Articular chondrocyte of knee joint (primary cell): ENCODE data around the gene AGPAT3. TPM values are rescaled to one million over a fixed set of nuclear protein-coding genes. Genes with fewer than 3 reads are reported as not detected.

ENCODE experiments used
- small RNA-seq: library from RNA; depleted of rRNA; stranded (forward); fragments of <200 nt; gene quantifications from one replicate; pipeline ENCODE3, GENCODE V24; 2012
- total RNA-seq: library from RNA; depleted of rRNA; stranded (reverse); fragments of >200 nt; gene quantifications from 2 replicates; pipeline ENCODE4 v1.2.3, GENCODE V29; 2012

The AGPAT3 gene, protein sequence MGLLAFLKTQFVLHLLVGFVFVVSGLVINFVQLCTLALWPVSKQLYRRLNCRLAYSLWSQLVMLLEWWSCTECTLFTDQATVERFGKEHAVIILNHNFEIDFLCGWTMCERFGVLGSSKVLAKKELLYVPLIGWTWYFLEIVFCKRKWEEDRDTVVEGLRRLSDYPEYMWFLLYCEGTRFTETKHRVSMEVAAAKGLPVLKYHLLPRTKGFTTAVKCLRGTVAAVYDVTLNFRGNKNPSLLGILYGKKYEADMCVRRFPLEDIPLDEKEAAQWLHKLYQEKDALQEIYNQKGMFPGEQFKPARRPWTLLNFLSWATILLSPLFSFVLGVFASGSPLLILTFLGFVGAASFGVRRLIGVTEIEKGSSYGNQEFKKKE
- 45.9 and 47.1 TPM in 2 replicates for total RNA-seq

DNA sequence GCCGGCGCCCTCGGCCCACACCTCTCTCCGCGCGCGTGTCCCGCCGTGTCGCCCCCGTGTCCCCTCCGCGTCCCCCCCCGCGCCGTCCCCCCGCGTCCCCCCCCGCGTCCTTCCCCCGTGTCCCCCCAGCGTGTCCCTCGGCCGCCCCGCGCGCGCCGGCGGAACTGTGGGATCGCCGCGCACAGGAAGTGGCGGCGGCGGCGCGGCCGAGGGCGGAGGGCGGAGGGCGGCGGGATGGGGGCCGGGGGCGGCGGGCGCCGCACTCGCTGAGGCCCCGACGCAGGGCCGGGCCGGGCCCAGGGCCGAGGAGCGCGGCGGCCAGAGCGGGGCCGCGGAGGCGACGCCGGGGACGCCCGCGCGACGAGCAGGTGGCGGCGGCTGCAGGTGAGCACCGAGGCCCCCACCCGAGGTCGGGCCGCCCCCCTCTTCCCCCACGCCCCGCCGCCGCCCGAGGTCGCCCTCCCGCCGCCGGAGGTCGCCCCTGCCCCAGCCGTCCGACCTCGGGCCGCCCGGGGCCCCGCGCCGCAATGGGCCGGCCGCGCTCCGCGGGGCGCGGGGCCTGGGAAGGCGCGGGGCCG is at the start of gene AGPAT3:
Gene AGPAT3, plus strand, starts transcription at position 262 of the 578 bp plus-strand sequence. CDS start 94,459 bp downstream, outside the sequence.

GRCh38 chr21:44011579-44012473 is 146.8 kb downstream of the AGPAT3 start, which contains the start of gene TRAPPC10:
Gene TRAPPC10, plus strand, starts transcription at chr21:44012309. Its CDS starts 185 bp downstream, at chr21:44012494.

Small RNA genes within 50 kb of the gene (small RNA-seq; reads per million reads assigned to genes)
- gene RNU6-1150P: not detected
- not detected for gene RNU6-859P

Other genes starting within 250 kb of the AGPAT3 start
- 2.0 and 2.4 TPM in 2 replicates for gene HSF2BP, start 205.7 kb upstream of the AGPAT3 start, total RNA-seq
- gene RRP1B, start 205.7 kb upstream of the AGPAT3 start, total RNA-seq: 25.8 and 28.2 TPM in 2 replicates
- 112 and 137 TPM in 2 replicates for gene PDXK, start 146.1 kb upstream of the AGPAT3 start, total RNA-seq
- 14.6 and 22.1 TPM in 2 replicates for gene CSTB, start 88.9 kb upstream of the AGPAT3 start, total RNA-seq
- gene RRP1, start 75.6 kb upstream of the AGPAT3 start, total RNA-seq: 18.4 and 20.5 TPM in 2 replicates
- 25.7 and 29.7 TPM in 2 replicates for gene TRAPPC10, start 147.1 kb downstream of the AGPAT3 start, total RNA-seq
- 1.3 and 1.7 TPM in 2 replicates for gene PWP2, start 242.2 kb downstream of the AGPAT3 start, total RNA-seq